GM21825 (cell line): ENCODE measurements around the gene TRAF5.
A peak's percentile ranks its signal among the peaks of the same experiment; 100 is the strongest.

Source experiments
- ATAC-seq: cut with Tn5 transposase; IDR thresholded peaks from one replicate; pipeline ENCODE4 v1.9.1; 2021; ENCODE audit warnings: mild to moderate bottlenecking, moderate library complexity; ENCODE audit not compliant: unreplicated experiment

The TRAF5 gene

GRCh38 chr1:211416628-211417323 is 90.1 kb downstream of the TRAF5 start:
- peak; percentile 52 for ATAC-seq

GRCh38 chr1:211420389-211420788 is 93.8 kb downstream of the TRAF5 start:
- ATAC-seq: no peak

DNA sequence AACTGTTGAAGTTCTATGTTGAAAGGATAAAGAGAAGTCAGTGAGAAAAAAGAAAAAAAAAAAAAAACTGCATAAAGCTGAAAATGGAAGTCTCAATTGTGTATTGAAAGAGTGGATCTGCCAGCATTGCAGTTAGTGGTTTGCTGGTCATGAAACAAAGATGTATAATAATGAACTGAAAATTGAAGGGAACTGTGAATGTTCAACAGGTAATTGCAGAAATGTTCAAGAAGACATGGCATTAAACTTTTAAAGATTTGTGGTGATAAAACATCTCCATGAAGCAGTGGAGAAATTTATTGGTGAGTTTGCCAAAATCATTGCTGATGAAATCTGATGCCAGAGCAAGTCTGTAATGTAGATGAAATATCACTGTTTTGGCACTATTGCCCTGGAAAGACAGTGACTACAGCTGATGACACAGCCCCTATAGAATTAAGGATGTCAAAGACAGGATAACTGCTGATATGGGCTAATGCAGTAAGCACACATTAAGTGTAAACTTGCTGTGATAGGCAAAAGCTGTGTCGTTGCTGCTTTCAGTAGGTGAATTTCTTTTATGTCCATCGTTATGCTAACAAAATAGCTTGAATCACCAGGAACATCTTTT is 94.3 kb downstream of the TRAF5 start:
- no peak for ATAC-seq

DNA sequence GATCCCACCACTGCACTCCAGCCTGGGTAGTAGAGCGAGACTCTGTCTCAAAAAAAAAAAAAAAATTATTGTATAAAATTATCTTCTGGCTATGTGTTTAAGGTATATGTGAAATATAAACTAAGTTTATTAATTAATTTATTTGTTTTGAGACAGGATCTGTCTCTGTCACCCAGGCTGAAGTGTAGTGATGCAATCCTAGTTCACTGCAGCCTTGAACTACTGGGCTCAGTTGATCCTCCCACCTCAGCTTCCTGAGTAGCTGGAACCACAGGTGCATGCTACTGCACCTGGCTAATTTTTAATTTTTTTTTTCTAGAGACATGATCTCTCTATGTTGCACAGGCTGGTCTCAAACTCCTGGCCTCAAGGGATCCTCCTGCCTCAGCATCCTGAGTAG is 97.4 kb downstream of the TRAF5 start:
- no peak for ATAC-seq
